Esophagus muscularis mucosa (tissue), 4 donors: Measurements from ENCODE around the gene RSBN1L. TPM values are rescaled to one million over a fixed set of nuclear protein-coding genes. Genes with fewer than 3 reads are reported as not detected.

Experiments used
- DNase-seq: peaks from one replicate; pipeline ENCODE4 v3.0.0-alpha.2; 2017; ENCODE audit errors: extremely low spot score
- H3K27ac ChIP-seq, 4 donors: fragments of 200-600 bp; sonication (generic); replicated peaks in 1 of 4; 1 replicate in 3 of 4; 2 replicates in 1 of 4; pipeline ENCODE4 v1.5.1; 2016 to 2019; ENCODE audit warnings: mild to moderate bottlenecking in 1 of 4
- H3K27me3 ChIP-seq, 4 donors: fragments of 200-600 bp; sonication (generic); one replicate each; pipeline versions ENCODE4 v1.5.1 to v1.6.0; 2016 to 2019
- H3K36me3 ChIP-seq, 4 donors: fragments of 200-600 bp; sonication (generic); one replicate each; pipeline ENCODE4 v1.5.1; 2016 to 2019
- H3K4me1 ChIP-seq, 4 donors: fragments of 200-600 bp; sonication (generic); one replicate each; pipeline ENCODE4 v1.5.1; 2016 to 2019
- H3K4me3 ChIP-seq, 4 donors: fragments of 200-600 bp; sonication (generic); 1 replicate in 2 of 4; 2 replicates in 2 of 4; pipeline ENCODE4 v1.5.1; 2016 to 2019; ENCODE audit warnings: mild to moderate bottlenecking in 4 of 4, moderate library complexity in 1 of 4
- H3K9me3 ChIP-seq, 4 donors: fragments of 200-600 bp; sonication (generic); 1 replicate in 3 of 4; 2 replicates in 1 of 4; pipeline ENCODE4 v1.5.1; 2016 to 2019
- EP300 ChIP-seq: sonication (generic); formaldehyde crosslinking; IDR thresholded peaks from one replicate; pipeline ENCODE4 v1.6.1; 2017; ENCODE audit warnings: antibody characterized with exemption
- POLR2A ChIP-seq: fragments of 450-650 bp; IDR thresholded peaks from one replicate; pipeline ENCODE4 v1.6.1; 2017; ENCODE audit warnings: antibody characterized with exemption, moderate library complexity, mild to moderate bottlenecking, low read depth
- POLR2AphosphoS5 ChIP-seq, 2 donors: sonication (generic); formaldehyde crosslinking; IDR thresholded peaks; one replicate each; pipeline ENCODE4 v1.6.1; 2017; ENCODE audit warnings: antibody characterized with exemption in 2 of 2
- WGBS: methylation state at CpG from one replicate; pipeline ENCODE4 v1.1.5; 2018; 5-methylcytosine and 5-hydroxymethylcytosine counted together
- intact Hi-C: fragments of 100-400 bp; cut with DNase I; formaldehyde crosslinking; loops from one replicate; pipeline ENCODE4 v1.15.1; 2023
- total RNA-seq, 4 donors: library from RNA; depleted of rRNA; stranded (reverse); fragments of >200 nt; gene quantifications; one replicate each; pipeline versions ENCODE4 v1.1.0 to v1.2.1, GENCODE V29; 2016
- TF ChIP-seq, protein P1 (sequence below), 3 experiments: fragments of 200-600 bp in 2 of 3; fragments of 450-650 bp in 1 of 3; sonication (generic) in 2 of 3; IDR thresholded peaks; one replicate each; pipeline ENCODE4 v1.5.1; 2017 to 2019; ENCODE audit warnings: antibody characterized with exemption in 3 of 3, mild to moderate bottlenecking in 2 of 3, moderate library complexity in 1 of 3

Gene RSBN1L
- total RNA-seq, 4 donors from 2014 or later: 17.0 to 36.5 (median 25.9) TPM

DNA sequence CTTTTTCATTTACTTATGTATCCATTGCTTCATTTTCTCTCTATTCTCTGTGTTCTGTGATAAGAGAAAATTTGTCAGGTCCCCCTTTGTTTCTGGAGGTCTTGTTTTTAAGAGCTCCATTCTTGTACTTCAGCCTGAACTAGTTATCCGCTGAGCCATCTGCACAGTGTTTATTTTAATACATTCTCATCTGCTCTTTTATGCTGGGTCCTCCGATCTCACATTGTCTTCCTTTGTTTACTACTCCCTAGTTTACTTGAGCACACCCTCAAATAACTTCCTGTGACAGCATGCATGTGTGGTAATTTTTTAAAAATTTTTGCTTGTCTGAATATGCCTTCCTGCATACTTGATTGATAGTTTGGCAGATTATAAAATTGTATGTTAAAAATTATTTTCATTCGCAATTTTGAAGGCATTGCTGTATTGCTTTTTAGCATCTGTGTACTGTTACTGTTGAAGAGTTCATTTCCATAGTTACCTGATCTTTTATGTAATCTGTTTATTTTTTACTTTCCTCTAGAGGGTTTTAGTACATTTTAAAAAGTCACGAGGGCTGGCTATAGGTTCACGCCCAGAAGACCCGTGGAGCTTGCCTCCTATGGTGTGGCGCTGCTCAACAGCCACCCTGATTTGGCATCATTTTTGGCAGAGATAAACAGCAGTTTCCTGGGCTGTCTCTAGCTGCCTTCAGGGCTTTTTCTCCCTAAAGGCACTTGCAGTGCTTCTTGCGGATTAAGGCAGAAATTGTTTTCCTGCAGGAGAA, 31.9 kb downstream of the RSBN1L start:
- 11% methylated on average over 8 of the region's 8 CpGs for WGBS
- no peaks in the 10 kb centered on the region for H3K36me3 ChIP-seq
- H3K27me3 ChIP-seq: no peaks in the 10 kb centered on the region
- intact Hi-C loops: no loop called here
- no peaks in the 10 kb centered on the region for H3K9me3 ChIP-seq
- TF ChIP-seq, protein P1, sequence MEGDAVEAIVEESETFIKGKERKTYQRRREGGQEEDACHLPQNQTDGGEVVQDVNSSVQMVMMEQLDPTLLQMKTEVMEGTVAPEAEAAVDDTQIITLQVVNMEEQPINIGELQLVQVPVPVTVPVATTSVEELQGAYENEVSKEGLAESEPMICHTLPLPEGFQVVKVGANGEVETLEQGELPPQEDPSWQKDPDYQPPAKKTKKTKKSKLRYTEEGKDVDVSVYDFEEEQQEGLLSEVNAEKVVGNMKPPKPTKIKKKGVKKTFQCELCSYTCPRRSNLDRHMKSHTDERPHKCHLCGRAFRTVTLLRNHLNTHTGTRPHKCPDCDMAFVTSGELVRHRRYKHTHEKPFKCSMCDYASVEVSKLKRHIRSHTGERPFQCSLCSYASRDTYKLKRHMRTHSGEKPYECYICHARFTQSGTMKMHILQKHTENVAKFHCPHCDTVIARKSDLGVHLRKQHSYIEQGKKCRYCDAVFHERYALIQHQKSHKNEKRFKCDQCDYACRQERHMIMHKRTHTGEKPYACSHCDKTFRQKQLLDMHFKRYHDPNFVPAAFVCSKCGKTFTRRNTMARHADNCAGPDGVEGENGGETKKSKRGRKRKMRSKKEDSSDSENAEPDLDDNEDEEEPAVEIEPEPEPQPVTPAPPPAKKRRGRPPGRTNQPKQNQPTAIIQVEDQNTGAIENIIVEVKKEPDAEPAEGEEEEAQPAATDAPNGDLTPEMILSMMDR (IDR thresholded peaks at IDR 0.05): no peak
- TF ChIP-seq POLR2A (no peak), EP300 (no peak), POLR2AphosphoS5 (IDR thresholded peaks at IDR 0.05) (no peak)
- H3K4me3 ChIP-seq: peak overlapping the region in 3 of 4 donors; percentile 13 to 20 (median 17)
- peak; percentile 50 for DNase-seq
- H3K4me1 ChIP-seq: peaks cover 19 to 62% (median 56%) of the 10 kb centered on the region in 4 donors
- H3K27ac ChIP-seq: peak overlapping the region; percentile 42 to 58 (median 51)

DNA sequence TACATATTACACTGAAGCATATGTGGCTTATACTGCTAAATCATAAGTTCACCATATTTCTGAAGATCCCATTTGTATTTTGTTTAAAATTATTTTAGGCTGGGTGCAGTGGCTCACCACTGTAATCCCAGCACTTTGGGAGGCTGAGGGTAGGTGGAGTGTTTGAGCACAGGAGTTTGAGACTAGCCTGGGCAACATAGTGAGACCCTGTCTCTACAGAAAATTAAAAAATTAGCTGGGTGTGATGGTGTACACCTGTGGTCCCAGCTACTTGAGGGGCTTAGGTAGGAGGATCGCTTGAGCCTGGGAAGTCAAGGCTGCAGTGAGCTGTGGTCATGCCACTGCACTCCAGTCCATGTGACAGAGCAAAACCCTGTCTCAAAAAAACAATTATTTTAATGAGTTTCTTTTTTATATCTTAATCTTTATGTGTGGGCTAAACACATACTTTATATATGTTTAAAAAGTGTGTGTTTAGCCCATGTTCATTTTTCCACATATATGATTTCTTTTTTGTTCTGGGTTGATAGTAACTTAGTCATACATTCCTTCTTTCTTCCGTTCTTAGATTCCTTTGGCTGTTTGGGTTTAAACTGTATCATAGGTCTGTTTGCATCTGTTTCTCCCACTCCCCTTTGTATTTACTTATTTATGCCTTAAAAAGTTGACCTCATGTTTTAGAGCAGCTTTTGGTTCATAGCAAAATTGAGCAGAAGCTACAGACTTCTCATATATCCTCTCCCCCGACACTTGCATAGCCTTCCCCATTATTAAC, 33.5 kb downstream of the RSBN1L start:
- no peak overlapping the region for H3K4me3 ChIP-seq
- TF ChIP-seq, protein P1 (IDR thresholded peaks at IDR 0.05): no peak
- TF ChIP-seq POLR2A: no peak
- TF ChIP-seq EP300: no peak
- no peak for TF ChIP-seq POLR2AphosphoS5 (IDR thresholded peaks at IDR 0.05)
- H3K36me3 ChIP-seq: no peaks in the 10 kb centered on the region
- no peaks in the 10 kb centered on the region for H3K9me3 ChIP-seq
- peak overlapping the region in 2 of 4 donors; percentile 32 to 50 for H3K27ac ChIP-seq
- H3K4me1 ChIP-seq: peaks cover 19 to 70% (median 64%) of the 10 kb centered on the region in 4 donors
- WGBS: 78% methylated on average over 3 of the region's 3 CpGs
- intact Hi-C loops: no loop called here
- H3K27me3 ChIP-seq: no peaks in the 10 kb centered on the region
- DNase-seq: peak; percentile 7

DNA sequence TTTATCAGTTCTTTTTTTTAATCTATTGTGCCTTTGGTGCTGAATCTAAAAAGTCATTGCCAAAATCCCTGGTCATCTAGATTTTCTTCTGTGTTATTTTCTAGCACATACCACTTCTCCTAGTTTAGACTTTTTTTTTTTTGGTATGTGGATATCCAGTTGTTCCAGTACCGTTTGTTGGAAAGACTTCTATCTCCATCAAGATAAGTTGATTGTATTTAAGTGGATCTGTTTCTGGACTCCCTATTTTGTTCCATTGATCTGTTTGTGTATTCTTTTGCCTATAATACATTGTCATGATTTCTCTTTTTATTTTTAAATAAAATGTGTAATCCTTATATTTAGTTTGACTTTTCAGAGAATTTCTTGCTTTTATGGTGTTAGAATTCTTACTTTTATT, 35.5 kb downstream of the RSBN1L start:
- intact Hi-C loops: no loop called here
- no peak for TF ChIP-seq POLR2AphosphoS5 (IDR thresholded peaks at IDR 0.05)
- no peak for TF ChIP-seq POLR2A
- TF ChIP-seq EP300: no peak
- TF ChIP-seq, protein P1 (IDR thresholded peaks at IDR 0.05): no peak
- Histone ChIP-seq H3K4me1 (peaks cover 24 to 71% (median 68%) of the 10 kb centered on the region in 4 donors), H3K27me3 (no peaks in the 10 kb centered on the region), H3K4me3 (no peak overlapping the region), H3K36me3 (no peaks in the 10 kb centered on the region), H3K27ac (no peak overlapping the region), H3K9me3 (no peaks in the 10 kb centered on the region)
- DNase-seq: no peak
- WGBS: 43% methylated on average over 1 of the region's 1 CpG

DNA sequence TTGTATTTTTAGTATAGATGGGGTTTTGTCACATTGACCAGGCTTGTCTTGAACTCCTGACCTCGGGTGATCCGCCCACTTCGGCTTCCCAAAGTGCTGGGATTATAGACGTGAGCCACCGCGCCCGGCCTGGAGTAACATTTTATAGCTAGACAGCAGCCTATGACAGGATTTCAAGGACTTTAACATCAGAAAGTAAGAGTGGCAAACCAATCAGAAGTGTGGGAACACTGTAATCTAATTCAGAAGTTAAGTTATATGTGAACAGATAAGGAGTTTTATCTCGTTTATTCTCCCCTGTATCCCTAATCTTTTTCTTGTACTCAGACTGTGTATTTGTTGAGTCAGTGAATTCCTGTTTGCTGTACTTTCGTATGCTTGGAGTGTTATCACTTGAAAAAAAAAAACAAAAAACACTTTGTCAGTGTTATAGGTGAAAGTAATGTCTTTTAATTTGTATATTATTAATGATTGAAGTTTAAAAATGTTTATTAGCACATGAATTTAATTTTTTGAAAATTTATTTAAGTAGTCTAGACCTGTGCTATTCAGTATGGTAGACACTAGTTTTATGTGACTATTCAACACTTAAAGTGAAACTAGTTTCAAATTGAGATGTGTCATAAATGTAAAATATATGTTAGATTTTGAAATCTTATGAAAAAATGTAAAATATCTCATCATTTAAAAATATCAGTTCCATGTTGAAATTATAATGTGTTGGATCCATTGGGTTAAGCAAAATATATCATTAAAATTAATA, 38.6 kb downstream of the RSBN1L start:
- no peaks in the 10 kb centered on the region for H3K27me3 ChIP-seq
- no peak overlapping the region for H3K4me3 ChIP-seq
- H3K4me1 ChIP-seq: peaks cover 5 to 40% (median 38%) of the 10 kb centered on the region in 4 donors
- H3K9me3 ChIP-seq: no peaks in the 10 kb centered on the region
- intact Hi-C loops: no loop called here
- 85% methylated on average over 9 of the region's 9 CpGs for WGBS
- H3K27ac ChIP-seq: no peak overlapping the region
- no peak for TF ChIP-seq POLR2A
- no peak for TF ChIP-seq POLR2AphosphoS5 (IDR thresholded peaks at IDR 0.05)
- TF ChIP-seq, protein P1 (IDR thresholded peaks at IDR 0.05): no peak
- TF ChIP-seq EP300: no peak
- H3K36me3 ChIP-seq: peaks cover 0 to 18% (median 3%) of the 10 kb centered on the region in 4 donors
- no peak for DNase-seq
